Right atrium auricular region (tissue), 2 donors: ENCODE results near the gene ROR2. TPM values are rescaled to one million over a fixed set of nuclear protein-coding genes. Genes with fewer than 3 reads are reported as not detected.

Experiments used
- DNase-seq: peaks from one replicate; pipeline ENCODE4 v3.0.0-alpha.2; 2019; ENCODE audit warnings: low spot score
- H3K27ac ChIP-seq, 2 donors: fragments of 200-600 bp; sonication (generic); 1 replicate in 1 of 2; 2 replicates in 1 of 2; pipeline ENCODE4 v1.5.1; 2016 to 2019
- H3K27me3 ChIP-seq, 2 donors: fragments of 200-600 bp; sonication (generic); one replicate each; pipeline versions ENCODE4 v1.5.1 to v1.6.0; 2017 to 2019
- H3K36me3 ChIP-seq: fragments of 200-600 bp; sonication (generic); one replicate; pipeline ENCODE4 v1.5.1; 2016
- H3K4me1 ChIP-seq, 2 donors: fragments of 200-600 bp; sonication (generic); one replicate each; pipeline versions ENCODE4 v1.5.1 to v1.6.0; 2017 to 2019
- H3K4me3 ChIP-seq, 2 donors: fragments of 200-600 bp; sonication (generic); 1 replicate in 1 of 2; 2 replicates in 1 of 2; pipeline ENCODE4 v1.5.1; 2017 to 2019; ENCODE audit warnings: mild to moderate bottlenecking in 1 of 2, moderate library complexity in 1 of 2
- H3K9me3 ChIP-seq, 2 donors: fragments of 200-600 bp; sonication (generic); one replicate each; pipeline ENCODE4 v1.5.1; 2019
- total RNA-seq, 2 donors: library from RNA; depleted of rRNA; stranded (reverse); fragments of >200 nt; gene quantifications; one replicate each; pipeline ENCODE4 v1.1.0, GENCODE V29; 2016
- TF ChIP-seq, protein P1 (sequence below), 2 donors: fragments of 200-600 bp; sonication (generic); IDR thresholded peaks; one replicate each; pipeline ENCODE4 v1.5.1; 2019; ENCODE audit warnings: antibody characterized with exemption in 2 of 2

Gene ROR2
- total RNA-seq, 2 donors from 2014 or later: 21.8 to 28.5 TPM

- Histone ChIP-seq H3K9me3 (peaks cover 13 to 31% of the 10 kb centered on the region in 2 donors), H3K36me3 (no peaks in the 10 kb centered on the region), H3K4me1 (no peaks in the 10 kb centered on the region), H3K27me3 (no peaks in the 10 kb centered on the region), H3K4me3 (no peak overlapping the region), H3K27ac (no peak overlapping the region)
- no peak for DNase-seq
- TF ChIP-seq, protein P1, sequence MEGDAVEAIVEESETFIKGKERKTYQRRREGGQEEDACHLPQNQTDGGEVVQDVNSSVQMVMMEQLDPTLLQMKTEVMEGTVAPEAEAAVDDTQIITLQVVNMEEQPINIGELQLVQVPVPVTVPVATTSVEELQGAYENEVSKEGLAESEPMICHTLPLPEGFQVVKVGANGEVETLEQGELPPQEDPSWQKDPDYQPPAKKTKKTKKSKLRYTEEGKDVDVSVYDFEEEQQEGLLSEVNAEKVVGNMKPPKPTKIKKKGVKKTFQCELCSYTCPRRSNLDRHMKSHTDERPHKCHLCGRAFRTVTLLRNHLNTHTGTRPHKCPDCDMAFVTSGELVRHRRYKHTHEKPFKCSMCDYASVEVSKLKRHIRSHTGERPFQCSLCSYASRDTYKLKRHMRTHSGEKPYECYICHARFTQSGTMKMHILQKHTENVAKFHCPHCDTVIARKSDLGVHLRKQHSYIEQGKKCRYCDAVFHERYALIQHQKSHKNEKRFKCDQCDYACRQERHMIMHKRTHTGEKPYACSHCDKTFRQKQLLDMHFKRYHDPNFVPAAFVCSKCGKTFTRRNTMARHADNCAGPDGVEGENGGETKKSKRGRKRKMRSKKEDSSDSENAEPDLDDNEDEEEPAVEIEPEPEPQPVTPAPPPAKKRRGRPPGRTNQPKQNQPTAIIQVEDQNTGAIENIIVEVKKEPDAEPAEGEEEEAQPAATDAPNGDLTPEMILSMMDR (IDR thresholded peaks at IDR 0.05): no peak
Measured at GRCh38 chr9:91929331-91929730, 20.7 kb downstream of the ROR2 start.

DNA sequence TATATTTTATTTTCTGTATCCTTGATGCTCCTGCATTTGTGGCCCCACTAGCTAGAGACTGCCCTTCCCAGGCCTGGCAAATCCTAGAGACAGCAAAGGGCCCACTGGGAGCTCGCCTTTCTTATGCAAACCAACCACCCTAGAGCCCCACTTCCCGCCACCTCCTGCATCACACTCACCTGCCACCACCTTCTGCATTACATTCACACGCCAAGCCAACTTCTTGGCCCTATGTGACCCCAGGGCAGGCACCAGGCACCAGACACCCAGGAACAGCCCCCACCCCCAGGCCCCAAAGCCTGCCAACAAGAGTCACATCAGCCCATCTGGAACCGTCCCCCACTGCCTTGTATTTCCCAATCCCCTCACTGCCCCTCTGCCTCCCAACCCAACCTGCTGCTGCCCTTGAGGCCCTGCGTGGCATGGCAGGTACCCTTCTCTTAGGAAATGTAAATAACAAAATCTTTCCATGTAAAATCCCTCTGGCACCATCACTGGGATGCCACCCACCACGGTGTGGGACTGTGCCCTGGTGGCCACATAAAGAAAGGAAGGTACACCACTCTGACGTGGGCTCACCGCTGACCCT is 22.0 kb downstream of the ROR2 start:
- no peak overlapping the region for H3K27ac ChIP-seq
- TF ChIP-seq, protein P1 (IDR thresholded peaks at IDR 0.05): no peak

GRCh38 chr9:91924090-91924489 is 25.9 kb downstream of the ROR2 start:
- DNase-seq: no peak
- Histone ChIP-seq H3K4me3 (no peak overlapping the region), H3K27me3 (no peaks in the 10 kb centered on the region), H3K4me1 (peaks cover 0 to 10% of the 10 kb centered on the region in 2 donors), H3K27ac (no peak overlapping the region), H3K9me3 (peaks cover 0 to under 1% of the 10 kb centered on the region in 2 donors), H3K36me3 (no peaks in the 10 kb centered on the region)
- TF ChIP-seq, protein P1 (IDR thresholded peaks at IDR 0.05): no peak

More for the DNA sequence above, 22.0 kb downstream of the ROR2 start:
- Histone ChIP-seq H3K27me3 (no peaks in the 10 kb centered on the region), H3K4me3 (no peak overlapping the region), H3K4me1 (no peaks in the 10 kb centered on the region), H3K36me3 (no peaks in the 10 kb centered on the region), H3K9me3 (peaks cover 13 to 31% of the 10 kb centered on the region in 2 donors)
- no peak for DNase-seq

DNA sequence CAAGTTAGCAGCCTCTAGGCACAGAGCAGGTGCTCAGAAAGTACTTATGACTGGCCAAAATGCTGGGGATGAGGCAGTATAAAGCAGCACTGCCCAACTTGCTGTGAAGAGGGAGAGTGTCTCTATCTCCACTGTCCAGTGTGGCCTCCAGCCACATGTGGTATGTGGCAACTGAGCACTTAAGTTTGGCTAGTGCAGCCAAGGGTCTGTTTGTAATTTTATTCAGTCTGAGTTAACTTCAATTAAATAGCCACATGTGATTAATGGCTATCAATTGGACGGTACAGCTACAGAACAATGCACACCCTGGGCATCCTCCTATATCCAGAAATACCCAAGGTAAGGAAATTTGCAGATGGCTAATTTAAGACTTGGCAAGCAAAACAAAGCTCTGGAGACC is 26.9 kb downstream of the ROR2 start:
- Histone ChIP-seq H3K4me1 (peaks cover 0 to 10% of the 10 kb centered on the region in 2 donors), H3K27me3 (no peaks in the 10 kb centered on the region), H3K9me3 (no peaks in the 10 kb centered on the region), H3K4me3 (no peak overlapping the region), H3K27ac (no peak overlapping the region), H3K36me3 (no peaks in the 10 kb centered on the region)
- no peak for DNase-seq
- TF ChIP-seq, protein P1 (IDR thresholded peaks at IDR 0.05): no peak

GRCh38 chr9:91921371-91921770 is 28.7 kb downstream of the ROR2 start:
- Histone ChIP-seq H3K4me3 (no peak overlapping the region), H3K36me3 (no peaks in the 10 kb centered on the region), H3K27me3 (no peaks in the 10 kb centered on the region), H3K9me3 (no peaks in the 10 kb centered on the region), H3K27ac (no peak overlapping the region), H3K4me1 (peaks cover 0 to 12% of the 10 kb centered on the region in 2 donors)
- TF ChIP-seq, protein P1 (IDR thresholded peaks at IDR 0.05): no peak
- DNase-seq: no peak
